ENCODE measurements around the gene GOLPH3.

The GOLPH3 gene

GRCh38 chr5:32170303-32171151 lies 3.6 kb downstream of the GOLPH3 start:
- DNase-seq: no peak

- no peak for DNase-seq
Measured at GRCh38 chr5:32168460-32169033, 5.6 kb downstream of the GOLPH3 start.

- DNase-seq: no peak
Measured at GRCh38 chr5:32165597-32165996, 8.5 kb downstream of the GOLPH3 start.

GRCh38 chr5:32163785-32164184 lies 10.3 kb downstream of the GOLPH3 start:
- DNase-seq: no peak

GRCh38 chr5:32163053-32163452 lies 11.1 kb downstream of the GOLPH3 start:
- no peak for DNase-seq

GRCh38 chr5:32160228-32160627 lies 13.9 kb downstream of the GOLPH3 start:
- no peak for DNase-seq

- DNase-seq: no peak
Measured at GRCh38 chr5:32159328-32160072, 14.6 kb downstream of the GOLPH3 start.

GRCh38 chr5:32158679-32158975 lies 15.5 kb downstream of the GOLPH3 start:
- DNase-seq: no peak

GRCh38 chr5:32157078-32157477 lies 17.0 kb downstream of the GOLPH3 start:
- DNase-seq: no peak

GRCh38 chr5:32156635-32157034 lies 17.5 kb downstream of the GOLPH3 start:
- no peak for DNase-seq

- no peak for DNase-seq
Measured at GRCh38 chr5:32155211-32155610, 18.9 kb downstream of the GOLPH3 start.

GRCh38 chr5:32153723-32154122 lies 20.4 kb downstream of the GOLPH3 start:
- no peak for DNase-seq

- DNase-seq: no peak
Measured at GRCh38 chr5:32151198-32151597, 22.9 kb downstream of the GOLPH3 start.

GRCh38 chr5:32150366-32150765 lies 23.8 kb downstream of the GOLPH3 start:
- no peak for DNase-seq

GRCh38 chr5:32147959-32148358 lies 26.2 kb downstream of the GOLPH3 start:
- no peak for DNase-seq

GRCh38 chr5:32147236-32147635 lies 26.9 kb downstream of the GOLPH3 start:
- DNase-seq: no peak

- DNase-seq: no peak
Measured at GRCh38 chr5:32145378-32145777, 28.7 kb downstream of the GOLPH3 start.

- no peak for DNase-seq
Measured at GRCh38 chr5:32144378-32145207, 29.5 kb downstream of the GOLPH3 start.

- no peak for DNase-seq
Measured at GRCh38 chr5:32143617-32144377, 30.3 kb downstream of the GOLPH3 start.

- peak; percentile 56 for DNase-seq
Measured at GRCh38 chr5:32138839-32139493, 35.2 kb downstream of the GOLPH3 start.

GRCh38 chr5:32136342-32136741 lies 37.8 kb downstream of the GOLPH3 start:
- DNase-seq: no peak

GRCh38 chr5:32135086-32135485 lies 39.0 kb downstream of the GOLPH3 start:
- no peak for DNase-seq

Data from activated CD8-positive, alpha-beta memory T cell treated with anti-CD3 and anti-CD28 coated beads, Interleukin-2, amount 50 U/mL, for 4 hours (primary cell).